ENCODE measurements around the gene SOX4. TPM values are rescaled to one million over a fixed set of nuclear protein-coding genes. Genes with fewer than 3 reads are reported as not detected.

The SOX4 gene
- total and polyA plus RNA-seq, 3 donors from 2014 or later = 16.1 to 43.9 (median 42.9) TPM

GRCh38 chr6:21604081-21604480 lies 10.5 kb downstream of the SOX4 start:
- Histone ChIP-seq H3K4me3 (no peak overlapping the region), H3K4me1 (no peaks in the 10 kb centered on the region), H3K9me3 (no peaks in the 10 kb centered on the region), H3K36me3 (ENCODE audit: low read depth, missing control alignments) (no peaks in the 10 kb centered on the region), H3K27ac (no peak overlapping the region), H3K27me3 (no peaks in the 10 kb centered on the region)
- 59 to 69% methylated on average over 3 of the region's 3 CpGs for WGBS, 2 donors
- no peak for DNase-seq
- intact Hi-C loops (cut with DNase I; ENCODE audit: low total_unique reads) = no loop called here
- TF ChIP-seq POLR2A (IDR thresholded peaks at IDR 0.05) = no peak
- TF ChIP-seq CTCF (IDR thresholded peaks at IDR 0.05) = no peak

GRCh38 chr6:21605166-21605565 lies 11.6 kb downstream of the SOX4 start:
- H3K4me3 ChIP-seq = no peak overlapping the region
- intact Hi-C loops (cut with DNase I; ENCODE audit: low total_unique reads) = no loop called here

GRCh38 chr6:21608601-21609000 lies 15.1 kb downstream of the SOX4 start:
- no peaks in the 10 kb centered on the region for H3K36me3 ChIP-seq (ENCODE audit: low read depth, missing control alignments)
- DNase-seq = no peak
- TF ChIP-seq POLR2A (IDR thresholded peaks at IDR 0.05) (no peak), CTCF (IDR thresholded peaks at IDR 0.05) (no peak)
- no peaks in the 10 kb centered on the region for H3K9me3 ChIP-seq
- H3K4me1 ChIP-seq = no peaks in the 10 kb centered on the region
- no peak overlapping the region for H3K4me3 ChIP-seq
- H3K27me3 ChIP-seq = no peaks in the 10 kb centered on the region
- WGBS, 2 donors = 69 to 81% methylated on average over 10 of the region's 10 CpGs
- intact Hi-C loops (cut with DNase I; ENCODE audit: low total_unique reads) = no loop called here
- no peak overlapping the region for H3K27ac ChIP-seq

More at GRCh38 chr6:21605166-21605565, 11.6 kb downstream of the SOX4 start:
- Histone ChIP-seq H3K9me3 (no peaks in the 10 kb centered on the region), H3K4me1 (no peaks in the 10 kb centered on the region), H3K27ac (no peak overlapping the region), H3K36me3 (ENCODE audit: low read depth, missing control alignments) (no peaks in the 10 kb centered on the region), H3K27me3 (no peaks in the 10 kb centered on the region)
- TF ChIP-seq CTCF (IDR thresholded peaks at IDR 0.05) = no peak
- TF ChIP-seq POLR2A (IDR thresholded peaks at IDR 0.05) = no peak
- no peak for DNase-seq
- 87 to 97% methylated on average over 4 of the region's 4 CpGs for WGBS, 2 donors

- TF ChIP-seq POLR2A (IDR thresholded peaks at IDR 0.05) = no peak
- no peak for TF ChIP-seq CTCF (IDR thresholded peaks at IDR 0.05)
- H3K4me1 ChIP-seq = no peaks in the 10 kb centered on the region
- intact Hi-C loops (cut with DNase I; ENCODE audit: low total_unique reads) = no loop called here
- peak; percentile 24 for DNase-seq
- H3K4me3 ChIP-seq = peak overlapping the region; percentile 36 to 42
- 76% methylated on average over 18 of the region's 28 CpGs; no CpG with 5 or more reads in 1 of the 2 donors for WGBS, 2 donors
- no peaks in the 10 kb centered on the region for H3K27me3 ChIP-seq
- no peak overlapping the region for H3K27ac ChIP-seq
- no peaks in the 10 kb centered on the region for H3K9me3 ChIP-seq
- H3K36me3 ChIP-seq (ENCODE audit: low read depth, missing control alignments) = no peaks in the 10 kb centered on the region
These were observed 16.4 kb downstream of the SOX4 start for GRCh38 chr6:21609881-21610329.

- H3K36me3 ChIP-seq (ENCODE audit: low read depth, missing control alignments) = no peaks in the 10 kb centered on the region
- no peaks in the 10 kb centered on the region for H3K9me3 ChIP-seq
- no peak for DNase-seq
- H3K4me3 ChIP-seq = peak overlapping the region in 1 of 2 donors; percentile 36
- TF ChIP-seq CTCF (IDR thresholded peaks at IDR 0.05) = no peak
- TF ChIP-seq POLR2A (IDR thresholded peaks at IDR 0.05) = no peak
- no peak overlapping the region for H3K27ac ChIP-seq
- intact Hi-C loops (cut with DNase I; ENCODE audit: low total_unique reads) = no loop called here
- H3K27me3 ChIP-seq = no peaks in the 10 kb centered on the region
- 73% methylated on average over 5 of the region's 5 CpGs; no CpG with 5 or more reads in 1 of the 2 donors for WGBS, 2 donors
- H3K4me1 ChIP-seq = no peaks in the 10 kb centered on the region
These were observed 16.8 kb downstream of the SOX4 start for GRCh38 chr6:21610341-21610740.

All from testis (tissue), 3 donors.